ENCODE data around the gene AP4B1. TPM values are rescaled to one million over a fixed set of nuclear protein-coding genes. Genes with fewer than 3 reads are reported as not detected.

The AP4B1 gene
- total and polyA plus RNA-seq, 9 of the 15 experiments (the other 6 are each of a cell fraction or from before 2014, with no cell fraction given): 15.8 to 36.5 (median 24.6) TPM

- TF ChIP-seq PBX2 (CRISPR knock-in tag; IDR thresholded peaks at IDR 0.05; ENCODE audit: low read depth) (no peak), PBX2 (tag; conservative IDR thresholded peaks at IDR 0.05; ENCODE audit: low read depth) (0 out of 2 replicates have a peak, but pooled peaks have one; percentile 42), PURB (CRISPR knock-in tag; IDR thresholded peaks at IDR 0.05; ENCODE audit: low read depth) (no peak), CLOCK (CRISPR knock-in tag; IDR thresholded peaks at IDR 0.05; ENCODE audit: borderline replicate concordance) (no peak), HCFC1 (IDR thresholded peaks at IDR 0.05; ENCODE audit: low read depth, low read length) (peak; percentile 81), SP1 (CRISPR knock-in tag; IDR thresholded peaks at IDR 0.05) (peak; percentile 95), NCOA1 (IDR thresholded peaks at IDR 0.05; ENCODE audit: low read depth) (0 out of 2 replicates have a peak, but pooled peaks have one; percentile 44), MECOM (CRISPR knock-in tag; IDR thresholded peaks at IDR 0.05) (no peak), LEF1 (IDR thresholded peaks at IDR 0.05) (peak; percentile 61; the same call in 1 of the 2 replicates), HNRNPH1 (optimal IDR thresholded peaks at IDR 0.05; ENCODE audit: low read depth, low read length) (no peak), ARID2 (IDR thresholded peaks at IDR 0.05) (0 out of 2 replicates have a peak, but pooled peaks have one; percentile 29), ZNF740 (CRISPR knock-in tag; IDR thresholded peaks at IDR 0.05) (no peak), ZNF740 (tag; IDR thresholded peaks at IDR 0.05) (no peak), RBFOX2 (IDR thresholded peaks at IDR 0.05; ENCODE audit: low read depth, low read length) (peak; percentile 89), KHSRP (IDR thresholded peaks at IDR 0.05) (no peak), GATAD2B (IDR thresholded peaks at IDR 0.05; ENCODE audit: borderline replicate concordance) (peak; percentile 73), ATF3 (IDR thresholded peaks at IDR 0.05) (no peak), ATF3 (CRISPR knock-in tag; conservative IDR thresholded peaks at IDR 0.05) (0 out of 2 replicates have a peak, but pooled peaks have one; percentile 42), SMARCA5 (IDR thresholded peaks at IDR 0.05) (no peak), EHMT2 (IDR thresholded peaks at IDR 0.05) (no peak), MLLT1 (IDR thresholded peaks at IDR 0.05) (peak; percentile 71 to 100; a peak in 3 of 4 replicates)
Observed at GRCh38 chr1:113904674-113905434, at the start of gene AP4B1, which contains the start of gene DCLRE1B (continued).

All from K562 (cell line).